Measurements from ENCODE around the gene KLK12.

The KLK12 gene

GRCh38 chr19:51043497-51043896 is 8.7 kb upstream of the KLK12 start:
- no peaks in the 10 kb centered on the region for H3K9me3 Mint-ChIP-seq
- no peaks in the 10 kb centered on the region for H3K36me3 Mint-ChIP-seq (ENCODE audit: low read depth)
- TF ChIP-seq CTCF (IDR thresholded peaks at IDR 0.05; ENCODE audit: unreplicated experiment in 3 of 3): no peak
- no peak overlapping the region for H3K27ac Mint-ChIP-seq
- H3K27me3 Mint-ChIP-seq (ENCODE audit: low read depth): no peaks in the 10 kb centered on the region
- H3K4me3 Mint-ChIP-seq: no peak overlapping the region
- no peaks in the 10 kb centered on the region for H3K4me1 Mint-ChIP-seq

- Mint-ChIP-seq H3K9me3 (no peaks in the 10 kb centered on the region), H3K4me1 (no peaks in the 10 kb centered on the region), H3K36me3 (ENCODE audit: low read depth) (no peaks in the 10 kb centered on the region), H3K4me3 (no peak overlapping the region), H3K27me3 (ENCODE audit: low read depth) (peaks cover 16% of the 10 kb centered on the region), H3K27ac (no peak overlapping the region)
- TF ChIP-seq CTCF (IDR thresholded peaks at IDR 0.05; ENCODE audit: unreplicated experiment in 3 of 3): no peak
Measured at GRCh38 chr19:51040151-51040550, 5.3 kb upstream of the KLK12 start.

GRCh38 chr19:51036519-51036918 is 1.7 kb upstream of the KLK12 start:
- H3K4me3 Mint-ChIP-seq: no peak overlapping the region
- H3K4me1 Mint-ChIP-seq: no peaks in the 10 kb centered on the region
- no peaks in the 10 kb centered on the region for H3K36me3 Mint-ChIP-seq (ENCODE audit: low read depth)
- no peak overlapping the region for H3K27ac Mint-ChIP-seq
- no peak for TF ChIP-seq CTCF (IDR thresholded peaks at IDR 0.05; ENCODE audit: unreplicated experiment in 3 of 3)
- no peaks in the 10 kb centered on the region for H3K9me3 Mint-ChIP-seq
- peaks cover 35% of the 10 kb centered on the region for H3K27me3 Mint-ChIP-seq (ENCODE audit: low read depth)

- H3K36me3 Mint-ChIP-seq (ENCODE audit: low read depth): no peaks in the 10 kb centered on the region
- TF ChIP-seq CTCF (IDR thresholded peaks at IDR 0.05; ENCODE audit: unreplicated experiment in 3 of 3): no peak
- H3K27me3 Mint-ChIP-seq (ENCODE audit: low read depth): peaks cover 40% of the 10 kb centered on the region
- no peak overlapping the region for H3K4me3 Mint-ChIP-seq
- no peak overlapping the region for H3K27ac Mint-ChIP-seq
- peaks cover 2% of the 10 kb centered on the region for H3K4me1 Mint-ChIP-seq
- H3K9me3 Mint-ChIP-seq: no peaks in the 10 kb centered on the region
Measured at GRCh38 chr19:51031880-51032225, 2.9 kb downstream of the KLK12 start.

- Mint-ChIP-seq H3K36me3 (ENCODE audit: low read depth) (no peaks in the 10 kb centered on the region), H3K9me3 (no peaks in the 10 kb centered on the region), H3K4me3 (no peak overlapping the region), H3K27ac (no peak overlapping the region), H3K4me1 (peaks cover 5% of the 10 kb centered on the region), H3K27me3 (ENCODE audit: low read depth) (peaks cover 36% of the 10 kb centered on the region)
- TF ChIP-seq CTCF (IDR thresholded peaks at IDR 0.05; ENCODE audit: unreplicated experiment in 3 of 3): no peak
Measured at GRCh38 chr19:51031220-51031879, 3.5 kb downstream of the KLK12 start.

- Mint-ChIP-seq H3K9me3 (no peaks in the 10 kb centered on the region), H3K36me3 (ENCODE audit: low read depth) (no peaks in the 10 kb centered on the region), H3K27ac (no peak overlapping the region), H3K4me3 (no peak overlapping the region), H3K27me3 (ENCODE audit: low read depth) (peaks cover 36% of the 10 kb centered on the region), H3K4me1 (peaks cover 5% of the 10 kb centered on the region)
- TF ChIP-seq CTCF (IDR thresholded peaks at IDR 0.05; ENCODE audit: unreplicated experiment in 3 of 3): no peak
Measured at GRCh38 chr19:51030631-51031030, 4.2 kb downstream of the KLK12 start.
